Breast epithelium (tissue), 3 donors: ENCODE measurements around the gene SIGLEC7.

Experiments
- POLR2A ChIP-seq: fragments of 450-650 bp; IDR thresholded peaks from one replicate; pipeline ENCODE4 v1.6.1; 2016; ENCODE audit warnings: antibody characterized with exemption, mild to moderate bottlenecking, moderate library complexity
- POLR2AphosphoS5 ChIP-seq, 3 donors: sonication (generic); formaldehyde crosslinking; IDR thresholded peaks; one replicate each; pipeline ENCODE4 v1.6.1; 2017; ENCODE audit warnings: antibody characterized with exemption in 3 of 3
- TF ChIP-seq, protein P1 (sequence below), 3 donors: fragments of 450-650 bp; IDR thresholded peaks; one replicate each; pipeline ENCODE4 v1.5.1; 2016 to 2017; ENCODE audit warnings: antibody characterized with exemption in 3 of 3, mild to moderate bottlenecking in 3 of 3, moderate library complexity in 3 of 3

DNA sequence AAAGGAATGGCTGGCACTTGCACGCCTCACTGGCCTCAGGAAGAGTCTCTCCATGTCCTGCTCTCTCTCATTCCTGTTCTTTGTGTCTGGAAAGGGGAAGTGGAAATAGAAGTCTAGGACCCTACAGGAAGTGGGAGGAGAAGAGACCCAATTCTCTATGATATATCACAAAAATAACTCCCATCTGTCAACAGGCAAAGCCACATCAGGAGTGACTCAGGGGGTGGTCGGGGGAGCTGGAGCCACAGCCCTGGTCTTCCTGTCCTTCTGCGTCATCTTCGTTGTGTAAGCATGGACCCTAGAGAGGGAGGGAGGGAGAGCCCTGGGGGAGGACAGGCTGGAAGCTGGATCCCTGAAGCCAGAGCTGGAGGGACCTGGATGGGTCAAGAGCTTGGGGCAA, 14.3 kb upstream of the SIGLEC7 start:
- TF ChIP-seq, protein P1, sequence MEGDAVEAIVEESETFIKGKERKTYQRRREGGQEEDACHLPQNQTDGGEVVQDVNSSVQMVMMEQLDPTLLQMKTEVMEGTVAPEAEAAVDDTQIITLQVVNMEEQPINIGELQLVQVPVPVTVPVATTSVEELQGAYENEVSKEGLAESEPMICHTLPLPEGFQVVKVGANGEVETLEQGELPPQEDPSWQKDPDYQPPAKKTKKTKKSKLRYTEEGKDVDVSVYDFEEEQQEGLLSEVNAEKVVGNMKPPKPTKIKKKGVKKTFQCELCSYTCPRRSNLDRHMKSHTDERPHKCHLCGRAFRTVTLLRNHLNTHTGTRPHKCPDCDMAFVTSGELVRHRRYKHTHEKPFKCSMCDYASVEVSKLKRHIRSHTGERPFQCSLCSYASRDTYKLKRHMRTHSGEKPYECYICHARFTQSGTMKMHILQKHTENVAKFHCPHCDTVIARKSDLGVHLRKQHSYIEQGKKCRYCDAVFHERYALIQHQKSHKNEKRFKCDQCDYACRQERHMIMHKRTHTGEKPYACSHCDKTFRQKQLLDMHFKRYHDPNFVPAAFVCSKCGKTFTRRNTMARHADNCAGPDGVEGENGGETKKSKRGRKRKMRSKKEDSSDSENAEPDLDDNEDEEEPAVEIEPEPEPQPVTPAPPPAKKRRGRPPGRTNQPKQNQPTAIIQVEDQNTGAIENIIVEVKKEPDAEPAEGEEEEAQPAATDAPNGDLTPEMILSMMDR (IDR thresholded peaks at IDR 0.05), result no peak
- no peak for TF ChIP-seq POLR2A
- TF ChIP-seq POLR2AphosphoS5 (IDR thresholded peaks at IDR 0.05), result no peak
